H1 (cell line): ENCODE measurements around the gene ST8SIA4. TPM values are rescaled to one million over a fixed set of nuclear protein-coding genes. Genes with fewer than 3 reads are reported as not detected.

Experiments
- CTCF ChIA-PET: fragments of 300-600 bp; sonication (Branson Sonifier 250); formaldehyde crosslinking; loops from one replicate; lab custom pipeline; 2021; ENCODE audit not compliant: partially characterized antibody; lab: Charles Lee
- POLR2A ChIA-PET: fragments of 300-600 bp; sonication (Branson Sonifier 250); formaldehyde crosslinking; loops from one replicate; lab custom pipeline; 2021; ENCODE audit warnings: inconsistent platforms; ENCODE audit not compliant: partially characterized antibody; lab: Charles Lee
- DNase-seq, 2 experiments: peaks; one replicate each; pipeline versions ENCODE4 v3.0.0 to v3.0.0-alpha.2; 2010 to 2022; ENCODE audit warnings: low spot score in 2 of 2, low read depth in 1 of 2, mixed read lengths in 1 of 2
- FAIRE-seq: peaks from 2 replicates; lab custom pipeline; 2011; peaks lifted over from hg19 to GRCh38; lab: Jason Lieb, UNC
- H2AFZ ChIP-seq: 2 replicates; pipeline ENCODE4 v1.8.1; 2012; ENCODE audit warnings: low read length, inconsistent platforms
- H2AK5ac ChIP-seq: 2 replicates; pipeline ENCODE4 v1.6.1; 2013; ENCODE audit warnings: low read depth, low read length
- H2BK120ac ChIP-seq: replicated peaks from 2 replicates; pipeline ENCODE3; 2013; ENCODE audit warnings: low read depth, low read length, inconsistent platforms
- H2BK12ac ChIP-seq: 2 replicates; pipeline ENCODE4 v1.6.1; 2013; ENCODE audit warnings: low read depth, low read length
- H2BK15ac ChIP-seq: 2 replicates; pipeline ENCODE4 v1.6.1; 2013; ENCODE audit warnings: low read length
- H2BK20ac ChIP-seq: 2 replicates; pipeline ENCODE4 v1.6.1; 2013; ENCODE audit warnings: low read length
- H2BK5ac ChIP-seq: 2 replicates; pipeline ENCODE4 v1.6.1; 2013; ENCODE audit warnings: low read depth, low read length
- H3K14ac ChIP-seq: 2 replicates; pipeline ENCODE4 v1.6.1; 2013; ENCODE audit warnings: inconsistent platforms; ENCODE audit not compliant: insufficient read length
- H3K18ac ChIP-seq: 2 replicates; pipeline ENCODE4 v1.6.1; 2013; ENCODE audit warnings: low read length; ENCODE audit errors: extremely low read depth
- H3K23ac ChIP-seq: 2 replicates; pipeline ENCODE4 v1.6.1; 2013; ENCODE audit warnings: inconsistent platforms; ENCODE audit not compliant: insufficient read length
- H3K23me2 ChIP-seq: 2 replicates; pipeline ENCODE4 v1.6.1; 2013; ENCODE audit warnings: low read depth, low read length
- H3K27ac ChIP-seq: 2 replicates; pipeline ENCODE4 v1.6.1; 2011; ENCODE audit warnings: low read depth, low read length, inconsistent platforms
- H3K27me3 ChIP-seq, 4 experiments: replicated peaks in 1 of 4; 1 replicate in 1 of 4; 2 replicates in 3 of 4; pipeline versions ENCODE4 v1.6.1 to v1.8.1; 2011 to 2013; ENCODE audit warnings: low read length in 3 of 4, mild to moderate bottlenecking in 3 of 4, inconsistent platforms in 2 of 4, mixed read lengths in 2 of 4, moderate library complexity in 1 of 4; ENCODE audit not compliant: control insufficient read depth in 3 of 4, insufficient read depth in 3 of 4; ENCODE audit errors: extremely low read depth in 1 of 4
- H3K36me3 ChIP-seq, 4 experiments: 2 replicates each; pipeline versions ENCODE4 v1.6.1 to v1.8.1; 2011 to 2013; ENCODE audit warnings: mild to moderate bottlenecking in 4 of 4, low read length in 3 of 4, moderate library complexity in 2 of 4, control low read depth in 1 of 4, inconsistent platforms in 1 of 4; ENCODE audit not compliant: insufficient read depth in 4 of 4, control insufficient read depth in 2 of 4
- H3K4ac ChIP-seq: replicated peaks from 2 replicates; pipeline ENCODE3; 2013; ENCODE audit warnings: low read length, low read depth, mixed read lengths, inconsistent platforms; ENCODE audit not compliant: insufficient read length
- H3K4me1 ChIP-seq, 4 experiments: replicated peaks in 1 of 4; 1 replicate in 1 of 4; 2 replicates in 3 of 4; pipeline versions ENCODE4 v1.6.1 to v1.8.1; 2011 to 2013; ENCODE audit warnings: low read length in 3 of 4, inconsistent platforms in 2 of 4, mixed read lengths in 1 of 4; ENCODE audit not compliant: insufficient read depth in 4 of 4, control insufficient read depth in 3 of 4
- H3K4me2 ChIP-seq, 2 experiments: 2 replicates each; pipeline versions ENCODE4 v1.6.1 to v1.8.1; 2011 to 2013; ENCODE audit warnings: low read depth in 2 of 2, low read length in 2 of 2, control low read depth in 1 of 2, inconsistent platforms in 1 of 2, mild to moderate bottlenecking in 1 of 2; ENCODE audit not compliant: insufficient read depth in 1 of 2
- H3K4me3 ChIP-seq, 4 experiments: fragments of 200-600, 300-600 bp in 1 of 4; sonication (generic), shearing (Covaris generic), sonication (Bioruptor Twin) in 1 of 4; 2 replicates each; pipeline versions ENCODE4 v1.5.1 to v1.8.1; 2011 to 2016; ENCODE audit warnings: low read length in 4 of 4, low read depth in 3 of 4, control low read depth in 2 of 4, inconsistent platforms in 2 of 4, mild to moderate bottlenecking in 2 of 4, mixed read lengths in 1 of 4, moderate library complexity in 1 of 4; ENCODE audit not compliant: insufficient read depth in 2 of 4; ENCODE audit errors: extremely low read depth in 1 of 4
- H3K56ac ChIP-seq: replicated peaks from 2 replicates; pipeline ENCODE3; 2013; ENCODE audit warnings: low read depth, mild to moderate bottlenecking, mixed read lengths, low read length, inconsistent platforms; ENCODE audit not compliant: insufficient read length
- H3K79me1 ChIP-seq: 2 replicates; pipeline ENCODE4 v1.6.1; 2013; ENCODE audit warnings: low read depth, low read length, control low read depth
- H3K79me2 ChIP-seq, 2 experiments: 2 replicates each; pipeline versions ENCODE4 v1.6.1 to v1.8.1; 2012 to 2013; ENCODE audit warnings: low read length in 2 of 2, mild to moderate bottlenecking in 2 of 2, inconsistent platforms in 1 of 2; ENCODE audit not compliant: insufficient read depth in 2 of 2, control insufficient read depth in 1 of 2
- H3K9ac ChIP-seq, 4 experiments: replicated peaks in 1 of 4; 1 replicate in 1 of 4; 2 replicates in 3 of 4; pipeline versions ENCODE4 v1.6.1 to v1.8.1; 2011 to 2013; ENCODE audit warnings: low read depth in 3 of 4, low read length in 3 of 4, control low read depth in 2 of 4, mild to moderate bottlenecking in 2 of 4, moderate library complexity in 2 of 4, inconsistent platforms in 1 of 4; ENCODE audit errors: extremely low read depth in 1 of 4
- H3K9me3 ChIP-seq, 2 experiments: 2 replicates each; pipeline versions ENCODE4 v1.6.1 to v1.8.1; 2012 to 2013; ENCODE audit warnings: mild to moderate bottlenecking in 2 of 2, moderate library complexity in 2 of 2, control low read depth in 1 of 2, inconsistent platforms in 1 of 2, low read depth in 1 of 2, low read length in 1 of 2, mixed read lengths in 1 of 2; ENCODE audit not compliant: insufficient read depth in 2 of 2
- H4K20me1 ChIP-seq, 2 experiments: replicated peaks in 1 of 2; 2 replicates each; pipeline versions ENCODE3 to v1.8.1; 2011 to 2013; ENCODE audit warnings: inconsistent platforms in 2 of 2, low read length in 2 of 2, mild to moderate bottlenecking in 1 of 2; ENCODE audit not compliant: insufficient read depth in 2 of 2, control insufficient read depth in 1 of 2
- H4K5ac ChIP-seq: 2 replicates; pipeline ENCODE4 v1.6.1; 2013; ENCODE audit warnings: low read length, low read depth, mixed read lengths, inconsistent platforms; ENCODE audit not compliant: insufficient read length
- H4K8ac ChIP-seq: 2 replicates; pipeline ENCODE4 v1.8.0; 2013; ENCODE audit warnings: mild to moderate bottlenecking, moderate library complexity, low read length, inconsistent platforms; ENCODE audit not compliant: insufficient read depth; ENCODE audit errors: extremely low read depth
- H4K91ac ChIP-seq: replicated peaks from 2 replicates; pipeline ENCODE3; 2013; ENCODE audit warnings: low read length, mixed read lengths, inconsistent platforms; ENCODE audit not compliant: insufficient read length
- ASH2L ChIP-seq: fragments of 200-600, 300-600 bp; sonication (generic); IDR thresholded peaks from one replicate; pipeline ENCODE4 v1.7.1; 2017; ENCODE audit warnings: low read length
- BACH1 ChIP-seq: IDR thresholded peaks from 2 replicates; pipeline ENCODE4 v1.6.1; 2012; ENCODE audit warnings: low read length, improper control_type of control experiment
- BRCA1 ChIP-seq: IDR thresholded peaks from 2 replicates; pipeline ENCODE4 v1.6.1; 2012; ENCODE audit warnings: low read depth, low read length, improper control_type of control experiment
- CBX5 ChIP-seq: fragments of 300-800, 300-1000 bp; sonication (generic); IDR thresholded peaks from 2 replicates; pipeline ENCODE4 v1.7.1; 2016; ENCODE audit warnings: antibody characterized with exemption, low read length, low read depth
- EGR1 ChIP-seq: IDR thresholded peaks from 2 replicates; pipeline ENCODE4 v1.6.1; 2011; ENCODE audit warnings: low read depth, low read length, borderline replicate concordance
- EP300 ChIP-seq, 2 experiments: IDR thresholded peaks; 1 replicate in 1 of 2; 2 replicates in 1 of 2; pipeline ENCODE4 v1.6.1; 2011 to 2012; ENCODE audit warnings: low read depth in 2 of 2, low read length in 2 of 2, mild to moderate bottlenecking in 2 of 2, borderline replicate concordance in 1 of 2, inconsistent platforms in 1 of 2, moderate library complexity in 1 of 2
- HDAC6 ChIP-seq: IDR thresholded peaks from one replicate; pipeline ENCODE4 v1.7.1; 2012; ENCODE audit warnings: low read depth, mild to moderate bottlenecking, inconsistent platforms, low read length, moderate library complexity
- RNF2 ChIP-seq: fragments of 200-900, 300-1000 bp; sonication (generic); IDR thresholded peaks from 2 replicates; pipeline ENCODE4 v1.7.1; 2016; ENCODE audit warnings: borderline replicate concordance, low read depth, mild to moderate bottlenecking, antibody characterized with exemption, low read length; ENCODE audit not compliant: poor library complexity, severe bottlenecking; ENCODE audit errors: missing control alignments
- SP4 ChIP-seq: IDR thresholded peaks from 2 replicates; pipeline ENCODE4 v1.6.1; 2012; ENCODE audit warnings: low read length, inconsistent platforms
- WGBS, 2 experiments: shearing (Covaris generic) in 1 of 2; methylation state at CpG; one replicate each; pipeline versions ENCODE4 v1.1.6 to v1.1.7; 2013 to 2015; ENCODE audit warnings: low lambda C conversion rate in 2 of 2, mixed read lengths in 2 of 2, inconsistent platforms in 1 of 2, low coverage in 1 of 2, missing lambda C conversion rate in 1 of 2; ENCODE audit not compliant: insufficient replicate concordance in 2 of 2, insufficient coverage in 1 of 2, insufficient read length in 1 of 2; ENCODE audit errors: extremely low coverage in 1 of 2, missing lambda C conversion rate in 1 of 2; 5-methylcytosine and 5-hydroxymethylcytosine counted together
- polyA plus RNA-seq, 7 experiments: library from polyadenylated mRNA; depleted of rRNA in 3 of 7; stranded (reverse) in 5 of 7; unstranded in 2 of 7; fragments of >200 nt in 5 of 7; fragments of 200-250 nt in 2 of 7; gene quantifications; 1 replicate in 5 of 7; 2 replicates in 1 of 7; 4 replicates in 1 of 7; pipeline versions ENCODE4 v1.2.1 to v1.2.3, GENCODE V29; 2011 to 2013; ENCODE audit warnings: missing spikeins in 2 of 7, mixed read lengths in 2 of 7
- total RNA-seq: library from RNA; stranded (reverse); fragmentation: NEBNext Ultra II Directional; extraction: Animal tissue kit (Norgen Biotek cat#: 25700); gene quantifications from 2 replicates; pipeline ENCODE4 v1.2.1, GENCODE V29; 2021

Gene ST8SIA4
- total and polyA plus RNA-seq, 2 of the 8 experiments (the other 6 are each of a cell fraction or from before 2014, with no cell fraction given): 0.08 to 0.50 TPM

GRCh38 chr5:100768221-100768620, 134.9 kb downstream of the ST8SIA4 start:
- 82% methylated on average over 4 of the region's 4 CpGs; no CpG with 5 or more reads in 1 of the 2 experiments for WGBS, 2 experiments
- Histone ChIP-seq H3K27ac (no peak overlapping the region), H4K8ac (no peak overlapping the region), H3K56ac (no peak overlapping the region), H3K14ac (no peak overlapping the region)
- TF ChIP-seq EGR1 (no peak), BRCA1 (no peak), ASH2L (no peak), RNF2 (no peak), EP300 (IDR thresholded peaks at IDR 0.05; ENCODE audit: borderline replicate concordance in 1 of 2, low read depth in 2 of 2, low read length in 2 of 2) (no peak), CBX5 (no peak), HDAC6 (no peak), SP4 (no peak), BACH1 (no peak)
- TF ChIP-seq, all 59 proteins: peak for 0
- Histone ChIP-seq H2BK5ac (no peak overlapping the region), H3K4me3 (no peak overlapping the region), H3K23ac (no peak overlapping the region), H3K4ac (no peak overlapping the region), H4K20me1 (no peaks in the 10 kb centered on the region), H4K91ac (no peak overlapping the region), H3K18ac (no peak overlapping the region), H2AFZ (no peak overlapping the region), H3K23me2 (no peaks in the 10 kb centered on the region), H3K9ac (no peak overlapping the region), H3K9me3 (no peaks in the 10 kb centered on the region), H2BK20ac (no peak overlapping the region), H4K5ac (no peak overlapping the region), H2BK15ac (no peak overlapping the region), H3K4me2 (no peak overlapping the region), H3K4me1 (peaks cover 0 to 4% (median under 1%) of the 10 kb centered on the region in 4 experiments; a peak in 2 of 7 replicates), H2BK12ac (no peak overlapping the region), H3K79me1 (no peaks in the 10 kb centered on the region), H3K79me2 (no peaks in the 10 kb centered on the region), H2AK5ac (no peak overlapping the region), H3K27me3 (no peaks in the 10 kb centered on the region), H2BK120ac (no peak overlapping the region), H3K36me3 (no peaks in the 10 kb centered on the region)
- ChIA-PET CTCF (interaction anchor here (0.5 to 1.3 kb wide), 2 partner anchors 49 to 70 kb away, joined by 3 to 5 read pairs; no protein-coding TSS in a partner anchor), POLR2A (no interaction called here)
- FAIRE-seq: no peak
- DNase-seq: no peak
